Right lobe of liver (tissue), 4 donors: ENCODE measurements around the gene PRRX2.

Experiments used
- POLR2A ChIP-seq: fragments of 450-650 bp; IDR thresholded peaks from one replicate; pipeline ENCODE4 v1.6.1; 2017; ENCODE audit warnings: antibody characterized with exemption, mild to moderate bottlenecking
- TF ChIP-seq, protein P1 (sequence below), 4 donors: fragments of 200-600 bp in 3 of 4; fragments of 450-650 bp in 1 of 4; IDR thresholded peaks; one replicate each; pipeline versions ENCODE4 v1.5.1 to v1.8.0; 2016 to 2022; ENCODE audit warnings: antibody characterized with exemption in 4 of 4, mild to moderate bottlenecking in 2 of 4
- donor health status: DM: no; HTN: no; CAD: no.
- donor health status: DM: no; HTN: no; CAD: no.
- donor health status: DM: no; HTN: yes; CAD: no.

DNA sequence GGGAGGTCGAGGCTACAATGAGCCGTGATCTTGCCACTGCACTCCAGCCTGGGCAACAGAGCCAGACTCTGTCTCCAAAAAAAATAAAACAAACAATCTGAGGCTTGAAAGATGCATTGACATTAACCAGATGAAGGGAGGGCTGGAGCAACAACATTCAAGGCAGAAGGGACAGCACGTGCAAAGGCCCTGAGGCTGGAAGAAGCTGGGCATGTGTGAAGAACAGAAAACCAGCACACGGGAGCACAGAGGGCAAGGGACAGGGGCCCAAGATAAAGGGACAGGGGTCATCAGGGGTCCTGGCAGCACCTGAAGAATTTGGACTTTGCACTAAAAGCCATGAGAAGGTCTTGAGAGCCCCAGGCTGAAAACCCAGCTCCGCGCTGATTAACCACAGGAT, 84.1 kb downstream of the PRRX2 start:
- TF ChIP-seq, protein P1, sequence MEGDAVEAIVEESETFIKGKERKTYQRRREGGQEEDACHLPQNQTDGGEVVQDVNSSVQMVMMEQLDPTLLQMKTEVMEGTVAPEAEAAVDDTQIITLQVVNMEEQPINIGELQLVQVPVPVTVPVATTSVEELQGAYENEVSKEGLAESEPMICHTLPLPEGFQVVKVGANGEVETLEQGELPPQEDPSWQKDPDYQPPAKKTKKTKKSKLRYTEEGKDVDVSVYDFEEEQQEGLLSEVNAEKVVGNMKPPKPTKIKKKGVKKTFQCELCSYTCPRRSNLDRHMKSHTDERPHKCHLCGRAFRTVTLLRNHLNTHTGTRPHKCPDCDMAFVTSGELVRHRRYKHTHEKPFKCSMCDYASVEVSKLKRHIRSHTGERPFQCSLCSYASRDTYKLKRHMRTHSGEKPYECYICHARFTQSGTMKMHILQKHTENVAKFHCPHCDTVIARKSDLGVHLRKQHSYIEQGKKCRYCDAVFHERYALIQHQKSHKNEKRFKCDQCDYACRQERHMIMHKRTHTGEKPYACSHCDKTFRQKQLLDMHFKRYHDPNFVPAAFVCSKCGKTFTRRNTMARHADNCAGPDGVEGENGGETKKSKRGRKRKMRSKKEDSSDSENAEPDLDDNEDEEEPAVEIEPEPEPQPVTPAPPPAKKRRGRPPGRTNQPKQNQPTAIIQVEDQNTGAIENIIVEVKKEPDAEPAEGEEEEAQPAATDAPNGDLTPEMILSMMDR (IDR thresholded peaks at IDR 0.05): no peak
- no peak for TF ChIP-seq POLR2A
